ENCODE data around the gene LRRTM1.

The LRRTM1 gene

GRCh38 chr2:80302314-80303005 lies 2.1 kb downstream of the LRRTM1 start:
- no peak for DNase-seq (ENCODE audit: low read depth in 2 of 2)

GRCh38 chr2:80302001-80302313 lies 2.6 kb downstream of the LRRTM1 start:
- no peak for DNase-seq (ENCODE audit: low read depth in 2 of 2)

GRCh38 chr2:80300954-80301353 lies 3.6 kb downstream of the LRRTM1 start:
- DNase-seq (ENCODE audit: low read depth in 2 of 2): no peak

- DNase-seq (ENCODE audit: low read depth in 2 of 2): no peak
Observed at GRCh38 chr2:80300346-80300745, 4.2 kb downstream of the LRRTM1 start.

GRCh38 chr2:80299661-80300060 lies 4.9 kb downstream of the LRRTM1 start:
- no peak for DNase-seq (ENCODE audit: low read depth in 2 of 2)

- DNase-seq (ENCODE audit: low read depth in 2 of 2): no peak
Observed at GRCh38 chr2:80298954-80299353, 5.6 kb downstream of the LRRTM1 start.

- DNase-seq (ENCODE audit: low read depth in 2 of 2): no peak
Observed at GRCh38 chr2:80293039-80293438, 11.5 kb downstream of the LRRTM1 start.

GRCh38 chr2:80292474-80292873 lies 12.1 kb downstream of the LRRTM1 start:
- DNase-seq (ENCODE audit: low read depth in 2 of 2): no peak

GRCh38 chr2:80291656-80292055 lies 12.9 kb downstream of the LRRTM1 start:
- DNase-seq (ENCODE audit: low read depth in 2 of 2): no peak

GRCh38 chr2:80288576-80288975 lies 16.0 kb downstream of the LRRTM1 start:
- no peak for DNase-seq (ENCODE audit: low read depth in 2 of 2)

- no peak for DNase-seq (ENCODE audit: low read depth in 2 of 2)
Observed at GRCh38 chr2:80281049-80281448, 23.5 kb downstream of the LRRTM1 start.

GRCh38 chr2:80280598-80280997 lies 24.0 kb downstream of the LRRTM1 start:
- DNase-seq (ENCODE audit: low read depth in 2 of 2): no peak

GRCh38 chr2:80269806-80270205 lies 34.7 kb downstream of the LRRTM1 start:
- DNase-seq (ENCODE audit: low read depth in 2 of 2): no peak

GRCh38 chr2:80266231-80266630 lies 38.3 kb downstream of the LRRTM1 start:
- no peak for DNase-seq (ENCODE audit: low read depth in 2 of 2)

- no peak for DNase-seq (ENCODE audit: low read depth in 2 of 2)
Observed at GRCh38 chr2:80259292-80259691, 45.3 kb downstream of the LRRTM1 start.

- no peak for DNase-seq (ENCODE audit: low read depth in 2 of 2)
Observed at GRCh38 chr2:80258793-80259192, 45.8 kb downstream of the LRRTM1 start.

GRCh38 chr2:80258341-80258740 lies 46.2 kb downstream of the LRRTM1 start:
- no peak for DNase-seq (ENCODE audit: low read depth in 2 of 2)

GRCh38 chr2:80257450-80257849 lies 47.1 kb downstream of the LRRTM1 start:
- DNase-seq (ENCODE audit: low read depth in 2 of 2): no peak

- DNase-seq (ENCODE audit: low read depth in 2 of 2): no peak
Observed at GRCh38 chr2:80256782-80257167, 47.8 kb downstream of the LRRTM1 start.

GRCh38 chr2:80255918-80256781 lies 48.4 kb downstream of the LRRTM1 start:
- no peak for DNase-seq (ENCODE audit: low read depth in 2 of 2)

GRCh38 chr2:80252294-80252986 lies 52.1 kb downstream of the LRRTM1 start:
- no peak for DNase-seq (ENCODE audit: low read depth in 2 of 2)
